IMR-90 (cell line): ENCODE results near the gene ADCY9. TPM values are rescaled to one million over a fixed set of nuclear protein-coding genes. Genes with fewer than 3 reads are reported as not detected.
"Not testable (repeated sequence)": the region's sequence is repeated elsewhere in the genome, so short reads cannot be mapped to it uniquely, and the experiment has no call there.

Experiments
- ATAC-seq: fragments of 200-7000 bp; cut with Tn5 transposase; 2 replicates; pipeline ENCODE4 v1.9.1; 2020; ENCODE audit warnings: low read depth, mild to moderate bottlenecking, moderate library complexity
- BruUV-seq: library from RNA; stranded (reverse); fragments of 400-500 nt; replicated peaks from 2 replicates; lab custom pipeline; 2021; lab: Mats Ljungman, UMichigan
- CTCF ChIA-PET: fragments of 300-600 bp; formaldehyde crosslinking; extraction: SDS; loops from one replicate; lab custom pipeline; 2021; ENCODE audit warnings: antibody characterized with exemption; lab: Yijun Ruan, JAX
- POLR2A ChIA-PET: fragments of 300-600 bp; sonication (Branson Sonifier 250); formaldehyde crosslinking; loops from one replicate; lab custom pipeline; 2022; ENCODE audit warnings: antibody characterized with exemption; ENCODE audit not compliant: unreplicated experiment; lab: Charles Lee
- DNase-seq: peaks from one replicate; pipeline ENCODE4 v3.0.0; 2013
- H2AFZ ChIP-seq: replicated peaks from 2 replicates; pipeline ENCODE3; 2013; ENCODE audit warnings: low read length, mild to moderate bottlenecking; ENCODE audit not compliant: poor library complexity
- H2AK5ac ChIP-seq: 2 replicates; pipeline ENCODE4 v1.6.1; 2013; ENCODE audit warnings: low read depth, low read length, inconsistent platforms
- H2AK9ac ChIP-seq: replicated peaks from 2 replicates; pipeline ENCODE3; 2013; ENCODE audit warnings: mild to moderate bottlenecking, low read depth, low read length, moderate library complexity; ENCODE audit not compliant: poor library complexity
- H2BK120ac ChIP-seq: 2 replicates; pipeline ENCODE4 v1.6.1; 2013; ENCODE audit warnings: low read depth, low read length, inconsistent platforms
- H2BK15ac ChIP-seq: 3 replicates; pipeline ENCODE4 v1.6.1; 2013; ENCODE audit warnings: low read depth, low read length, inconsistent platforms
- H2BK20ac ChIP-seq: 2 replicates; pipeline ENCODE4 v1.6.1; 2013; ENCODE audit warnings: low read depth, mild to moderate bottlenecking, inconsistent platforms, low read length, moderate library complexity
- H2BK5ac ChIP-seq: 2 replicates; pipeline ENCODE4 v1.6.1; 2013; ENCODE audit warnings: mild to moderate bottlenecking, low read depth, low read length, inconsistent platforms; ENCODE audit not compliant: poor library complexity, severe bottlenecking
- H3K14ac ChIP-seq: replicated peaks from 2 replicates; pipeline ENCODE4 v1.6.1; 2013; ENCODE audit warnings: low read depth, low read length, inconsistent platforms
- H3K18ac ChIP-seq: 2 replicates; pipeline ENCODE4 v1.6.1; 2013; ENCODE audit warnings: low read depth, low read length, control low read depth
- H3K23ac ChIP-seq: 2 replicates; pipeline ENCODE4 v1.6.1; 2013; ENCODE audit warnings: low read depth, low read length, inconsistent platforms
- H3K27ac ChIP-seq: 2 replicates; pipeline ENCODE4 v1.5.1; 2013; ENCODE audit warnings: mild to moderate bottlenecking, control low read depth, low read length; ENCODE audit not compliant: insufficient read depth
- H3K27me3 ChIP-seq: 2 replicates; pipeline ENCODE4 v1.6.1; 2013; ENCODE audit warnings: low read length; ENCODE audit not compliant: control insufficient read depth, insufficient read depth
- H3K36me3 ChIP-seq: 2 replicates; pipeline ENCODE4 v1.6.1; 2013; ENCODE audit warnings: low read length, mixed read lengths; ENCODE audit not compliant: control insufficient read depth, insufficient read depth
- H3K4ac ChIP-seq: 2 replicates; pipeline ENCODE4 v1.6.1; 2013; ENCODE audit warnings: low read depth, low read length, inconsistent platforms
- H3K4me1 ChIP-seq: 2 replicates; pipeline ENCODE4 v1.6.1; 2013; ENCODE audit warnings: low read length, mixed read lengths; ENCODE audit not compliant: control insufficient read depth, insufficient read depth
- H3K4me2 ChIP-seq: 2 replicates; pipeline ENCODE4 v1.6.1; 2013; ENCODE audit warnings: low read depth, mild to moderate bottlenecking, control low read depth, low read length, moderate library complexity
- H3K4me3 ChIP-seq: 2 replicates; pipeline ENCODE4 v1.5.1; 2013; ENCODE audit warnings: low read depth, mild to moderate bottlenecking, control low read depth, low read length, moderate library complexity; ENCODE audit not compliant: insufficient read depth
- H3K56ac ChIP-seq: 2 replicates; pipeline ENCODE4 v1.6.1; 2013; ENCODE audit warnings: low read length, inconsistent platforms; ENCODE audit not compliant: insufficient read depth; ENCODE audit errors: extremely low read depth
- H3K79me1 ChIP-seq, 2 experiments: 2 replicates each; pipeline ENCODE4 v1.6.1; 2013; ENCODE audit warnings: low read length in 2 of 2, inconsistent platforms in 1 of 2, low read depth in 1 of 2
- H3K9ac ChIP-seq: 2 replicates; pipeline ENCODE4 v1.6.1; 2013; ENCODE audit warnings: low read depth, low read length, control low read depth
- H3K9me1 ChIP-seq: 2 replicates; pipeline ENCODE4 v1.6.1; 2013; ENCODE audit warnings: low read length, inconsistent platforms; ENCODE audit not compliant: insufficient read depth
- H3K9me3 ChIP-seq: 2 replicates; pipeline ENCODE4 v1.6.1; 2013; ENCODE audit warnings: low read length; ENCODE audit not compliant: control insufficient read depth, insufficient read depth
- H4K20me1 ChIP-seq: 2 replicates; pipeline ENCODE4 v1.6.1; 2013; ENCODE audit warnings: low read length, inconsistent platforms; ENCODE audit not compliant: insufficient read depth
- H4K5ac ChIP-seq: 2 replicates; pipeline ENCODE4 v1.6.1; 2013; ENCODE audit warnings: mild to moderate bottlenecking, low read depth, low read length, control low read depth
- H4K8ac ChIP-seq, 2 experiments: 2 replicates each; pipeline ENCODE4 v1.6.1; 2013; ENCODE audit warnings: low read depth in 2 of 2, low read length in 2 of 2, control low read depth in 1 of 2, inconsistent platforms in 1 of 2
- H4K91ac ChIP-seq: 2 replicates; pipeline ENCODE4 v1.6.1; 2013; ENCODE audit warnings: low read depth, low read length, inconsistent platforms; ENCODE audit not compliant: insufficient read depth
- POLR2A ChIP-seq: IDR thresholded peaks from 2 replicates; pipeline ENCODE4 v1.6.1; 2012; ENCODE audit warnings: mild to moderate bottlenecking, low read depth, low read length
- WGBS, 2 experiments: methylation state at CpG; one replicate each; pipeline versions ENCODE4 v1.1.5 to v1.1.7; 2013; ENCODE audit warnings: missing lambda C conversion rate in 2 of 2; ENCODE audit not compliant: insufficient read length in 1 of 2; ENCODE audit errors: extremely low coverage in 2 of 2; 5-methylcytosine and 5-hydroxymethylcytosine counted together
- dilution Hi-C: fragments of 300-500 bp; cut with HindIII; formaldehyde crosslinking; loops from one replicate; pipeline ENCODE4 v1.14.3; 2018; ENCODE audit warnings: low sequenced_read_pairs; ENCODE audit not compliant: unreplicated experiment
- in situ Hi-C: fragments of 300-500 bp; cut with MboI; formaldehyde crosslinking; loops from 3 replicates; pipeline ENCODE4 v1.14.3; 2019; ENCODE audit warnings: low sequenced_read_pairs, inconsistent platforms, mixed read lengths
- intact Hi-C: fragments of 100-400 bp; cut with micrococcal nuclease; formaldehyde crosslinking; loops from 2 replicates; pipeline ENCODE4 v1.10.0; 2022
- polyA plus RNA-seq, 3 experiments: library from polyadenylated mRNA; depleted of rRNA; stranded (reverse); fragments of >200 nt; gene quantifications; 2 replicates each; pipeline ENCODE4 v1.2.3, GENCODE V29; 2012; ENCODE audit warnings: low replicate concordance in 1 of 3
- total RNA-seq: library from RNA; depleted of rRNA; stranded (reverse); fragments of >200 nt; gene quantifications from 2 replicates; pipeline ENCODE4 v1.2.3, GENCODE V29; 2012

Gene ADCY9
- total and polyA plus RNA-seq, 2 of the 4 experiments (the other 2 are of a cell fraction), result 5.4 to 12.5 TPM

- no peak for ATAC-seq
- CTCF ChIA-PET, result no interaction called here
These were observed 181.6 kb downstream of the ADCY9 start for GRCh38 chr16:3934491-3935181.

DNA sequence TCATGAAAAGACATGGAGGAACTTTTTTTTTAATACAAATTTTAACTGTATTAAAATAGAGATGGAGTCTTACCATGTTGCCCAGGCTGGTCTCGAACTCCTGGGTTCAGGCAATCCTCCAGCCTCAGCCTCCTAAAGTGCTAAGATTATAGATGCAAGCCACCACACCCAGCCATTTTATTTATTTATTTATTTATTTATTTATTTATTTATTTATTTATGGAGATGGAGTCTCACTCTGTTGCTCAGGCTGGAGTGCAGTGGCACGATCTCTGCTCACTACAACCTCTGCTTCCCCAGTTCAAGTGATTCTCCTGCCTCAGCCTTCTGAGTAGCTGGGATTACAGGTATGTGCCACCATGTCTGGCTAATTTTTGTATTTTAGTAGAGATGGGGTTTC lies 189.1 kb downstream of the ADCY9 start:
- H3K4me3 ChIP-seq, H3K79me1 ChIP-seq, H2BK5ac ChIP-seq, H2AK9ac ChIP-seq, BruUV-seq, H3K23ac ChIP-seq, H2AFZ ChIP-seq, POLR2A ChIA-PET, H3K4ac ChIP-seq, H3K14ac ChIP-seq, H3K4me2 ChIP-seq, intact Hi-C loops, CTCF ChIA-PET, dilution Hi-C loops, H2BK20ac ChIP-seq, ATAC-seq, H4K20me1 ChIP-seq, H3K36me3 ChIP-seq, H3K9me3 ChIP-seq, H3K56ac ChIP-seq, H3K4me1 ChIP-seq, H2BK120ac ChIP-seq, H3K9me1 ChIP-seq, H3K9ac ChIP-seq, H4K91ac ChIP-seq, H4K8ac ChIP-seq, in situ Hi-C loops, H3K27me3 ChIP-seq, H2BK15ac ChIP-seq, H3K18ac ChIP-seq, H2AK5ac ChIP-seq, DNase-seq, H3K27ac ChIP-seq, H4K5ac ChIP-seq: not testable (repeated sequence)
- no CpG with 5 or more reads among the region's 2 CpGs for WGBS, 2 experiments

More at GRCh38 chr16:3934491-3935181, 181.6 kb downstream of the ADCY9 start:
- Histone ChIP-seq H4K8ac (peak overlapping the region in 1 of 2 experiments; percentile 80; a peak in 1 of 4 replicates), H2BK120ac (peak overlapping the region; percentile 56), H3K4me1 (peaks cover 11% of the 10 kb centered on the region), H3K27ac (no peak overlapping the region), H2BK5ac (no peak overlapping the region), H2AFZ (peak overlapping the region; percentile 69), H3K27me3 (no peaks in the 10 kb centered on the region), H4K5ac (no peak overlapping the region), H3K4me3 (no peak overlapping the region), H2BK15ac (no peak overlapping the region), H3K9me3 (no peaks in the 10 kb centered on the region), H3K4ac (peak overlapping the region; percentile 72; the same call in 1 of the 2 replicates), H3K14ac (peak overlapping the region; percentile 52; the same call in 1 of the 2 replicates), H4K91ac (no peak overlapping the region), H2BK20ac (peak overlapping the region; percentile 20; the same call in 1 of the 2 replicates), H3K79me1 (peaks cover 0 to 6% of the 10 kb centered on the region in 2 experiments; a peak in 1 of 4 replicates), H3K18ac (no peak overlapping the region), H3K4me2 (no peak overlapping the region), H3K9ac (no peak overlapping the region), H3K36me3 (no peaks in the 10 kb centered on the region), H3K56ac (no peak overlapping the region), H3K9me1 (peaks cover 1% of the 10 kb centered on the region; the same call in 1 of the 2 replicates), H2AK5ac (no peak overlapping the region), H3K23ac (peak overlapping the region; percentile 80), H4K20me1 (no peaks in the 10 kb centered on the region), H2AK9ac (peak overlapping the region; percentile 63)
- dilution Hi-C loops (no loop called here), in situ Hi-C loops (no loop called here), intact Hi-C loops (loop anchor here (5.0 kb wide), 1 partner anchor 318 kb away; no protein-coding TSS in a partner anchor)
- TF ChIP-seq POLR2A, result no peak
- no peak for DNase-seq
- no CpG with 5 or more reads among the region's 13 CpGs for WGBS, 2 experiments
- no TSS peak for BruUV-seq
- POLR2A ChIA-PET, result interaction anchor here (0.5 to 0.6 kb wide), 3 partner anchors 97 to 177 kb away, joined by 4 to 26 read pairs (median 18); no protein-coding TSS in a partner anchor
